GM21529 (cell line): Measurements from ENCODE around the gene TAS1R3.
A peak's percentile ranks its signal among the peaks of the same experiment; 100 is the strongest.

Experiments
- ATAC-seq: cut with Tn5 transposase; IDR thresholded peaks from one replicate; pipeline ENCODE4 v1.9.1; 2021; ENCODE audit not compliant: unreplicated experiment

Gene TAS1R3

DNA sequence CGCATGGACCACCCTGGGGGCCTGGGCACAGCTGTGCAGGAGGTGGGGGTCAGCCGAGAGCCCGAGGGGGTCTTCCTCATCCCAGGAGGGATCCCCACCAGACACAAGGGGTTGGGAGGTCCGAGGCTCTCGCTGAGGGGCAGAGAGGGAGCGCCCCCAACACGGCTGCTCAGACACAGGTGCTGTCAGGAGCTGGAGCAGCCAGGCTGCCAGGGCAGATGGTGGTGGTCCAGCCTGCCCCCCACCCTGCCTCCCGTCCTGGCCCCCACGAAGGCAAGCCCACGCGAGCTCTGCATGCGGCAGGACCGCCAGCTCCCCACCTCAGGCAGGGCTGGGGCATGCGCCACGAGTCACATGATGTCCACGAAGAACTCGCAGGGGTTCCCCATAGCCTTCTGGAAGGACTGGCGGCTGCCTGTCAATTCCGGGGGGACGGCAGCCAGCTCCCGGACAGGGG lies 4.7 kb downstream of the TAS1R3 start:
- ATAC-seq: no peak

GRCh38 chr1:1336446-1336845 lies 5.4 kb downstream of the TAS1R3 start:
- no peak for ATAC-seq

DNA sequence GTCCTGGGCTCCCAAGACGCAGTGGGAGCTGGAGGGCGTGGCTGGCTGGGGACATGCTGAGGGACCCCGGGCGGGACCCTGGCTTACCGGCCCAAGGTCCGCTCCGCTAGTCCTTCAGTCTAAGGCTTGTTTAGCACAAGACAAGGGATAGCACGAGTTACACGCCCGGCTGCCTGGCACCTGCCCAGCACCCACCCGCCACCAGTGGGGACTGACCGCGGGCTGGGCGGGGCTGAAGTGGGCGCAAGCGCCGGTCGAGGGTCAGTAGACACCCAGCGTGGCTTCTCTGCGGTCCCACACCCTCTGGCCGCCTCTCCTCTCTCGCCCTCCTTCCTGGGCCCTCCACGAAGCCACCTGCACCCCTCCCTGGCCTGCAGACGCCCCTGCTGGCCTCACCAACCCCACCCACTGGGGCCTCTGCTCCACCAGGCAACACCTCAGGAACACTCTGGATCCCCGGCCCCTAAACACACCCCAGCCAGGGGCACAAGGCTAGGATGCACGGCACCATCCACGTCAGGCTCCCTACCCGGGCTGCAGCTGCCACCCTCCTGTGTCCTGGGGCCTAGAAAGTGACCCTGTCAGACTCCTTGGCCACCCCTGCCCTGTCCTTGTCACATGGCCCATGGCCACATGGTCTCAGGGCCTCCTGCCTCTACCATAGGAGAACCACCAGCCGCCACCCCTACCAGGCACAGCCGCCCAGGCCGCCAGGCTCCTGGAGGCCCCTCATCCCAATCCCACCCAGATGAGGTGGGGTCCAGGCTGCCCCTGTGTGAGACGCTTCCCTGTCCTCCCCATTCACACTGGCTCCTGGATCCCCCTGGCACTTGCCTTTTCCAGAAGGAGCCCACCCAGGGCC lies 6.1 kb downstream of the TAS1R3 start:
- ATAC-seq: no peak

DNA sequence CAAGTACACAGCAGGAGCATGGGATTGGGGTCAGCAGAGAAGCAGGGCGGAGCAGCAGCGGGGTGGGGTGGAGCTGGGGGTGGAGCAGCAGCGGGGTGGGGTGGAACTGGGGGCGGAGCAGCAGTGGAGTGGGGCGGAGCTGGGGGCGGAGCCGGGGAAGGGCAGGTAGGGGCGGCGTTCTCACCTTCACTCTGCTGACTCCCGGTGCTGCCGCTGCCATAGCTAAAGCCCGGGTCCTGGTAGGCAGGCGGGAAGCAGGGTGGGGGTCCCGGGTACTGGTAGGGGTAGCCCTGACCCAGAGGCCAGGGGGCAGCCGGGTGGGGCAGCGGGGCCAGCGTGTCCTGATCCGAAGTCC lies 6.7 kb downstream of the TAS1R3 start:
- ATAC-seq: no peak

DNA sequence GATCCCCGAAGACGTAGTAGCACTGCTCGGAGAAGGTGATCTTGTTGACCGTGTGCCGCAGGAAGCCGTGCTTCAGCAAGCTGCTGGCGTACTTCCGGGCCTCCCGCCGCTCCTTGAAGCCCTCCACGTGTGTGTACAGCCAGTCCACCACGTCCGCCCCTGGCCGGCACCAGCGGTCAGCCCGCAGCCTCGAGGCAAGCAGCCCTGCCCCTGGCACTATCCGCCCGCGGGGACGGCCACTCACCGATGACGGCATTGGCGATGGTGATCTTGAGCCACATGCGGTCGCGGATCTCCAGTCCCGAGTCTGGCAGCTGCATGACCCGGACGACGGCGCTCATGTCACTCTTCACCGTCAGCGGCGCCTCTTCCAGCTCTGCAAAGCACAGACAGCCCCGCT lies 7.2 kb downstream of the TAS1R3 start:
- no peak for ATAC-seq

- no peak for ATAC-seq
These were observed 9.1 kb downstream of the TAS1R3 start for GRCh38 chr1:1340185-1340584.

- no peak for ATAC-seq
These were observed 9.9 kb downstream of the TAS1R3 start for GRCh38 chr1:1340791-1341548.

- no peak for ATAC-seq
These were observed 10.5 kb downstream of the TAS1R3 start for GRCh38 chr1:1341549-1342021.

- ATAC-seq: no peak
These were observed 11.0 kb downstream of the TAS1R3 start for GRCh38 chr1:1342061-1342562.

GRCh38 chr1:1342584-1343115 lies 11.6 kb downstream of the TAS1R3 start:
- no peak for ATAC-seq

DNA sequence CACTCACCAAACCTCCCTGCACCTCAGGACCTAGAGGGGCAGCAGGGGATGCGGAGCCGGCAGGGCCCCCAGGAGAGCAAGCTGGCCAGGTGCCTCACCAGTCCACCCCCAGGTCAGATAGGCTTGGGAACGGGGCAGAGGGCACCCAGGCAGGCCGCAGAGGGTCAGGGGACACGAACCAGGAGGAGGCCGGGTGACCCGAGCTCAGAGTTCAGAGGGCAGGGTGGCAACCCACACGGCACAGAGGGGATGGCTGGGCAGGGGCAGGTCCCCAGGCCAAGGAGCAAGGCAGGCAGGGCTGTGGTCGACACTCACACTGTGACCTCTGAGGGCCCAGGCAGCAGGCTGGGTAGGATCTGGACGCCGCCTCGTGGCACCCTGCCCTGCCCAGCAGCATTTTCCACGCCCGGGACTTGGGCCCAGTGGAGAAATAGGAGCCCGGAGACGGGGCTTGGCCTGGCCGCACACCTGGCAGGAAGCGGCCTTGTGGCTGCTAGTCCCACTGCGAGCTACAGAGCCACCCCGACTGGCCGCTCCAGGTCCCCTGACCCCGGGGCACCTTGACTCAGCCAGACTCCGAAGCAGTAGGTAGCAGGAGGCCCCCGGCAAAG lies 12.8 kb downstream of the TAS1R3 start:
- no peak for ATAC-seq

DNA sequence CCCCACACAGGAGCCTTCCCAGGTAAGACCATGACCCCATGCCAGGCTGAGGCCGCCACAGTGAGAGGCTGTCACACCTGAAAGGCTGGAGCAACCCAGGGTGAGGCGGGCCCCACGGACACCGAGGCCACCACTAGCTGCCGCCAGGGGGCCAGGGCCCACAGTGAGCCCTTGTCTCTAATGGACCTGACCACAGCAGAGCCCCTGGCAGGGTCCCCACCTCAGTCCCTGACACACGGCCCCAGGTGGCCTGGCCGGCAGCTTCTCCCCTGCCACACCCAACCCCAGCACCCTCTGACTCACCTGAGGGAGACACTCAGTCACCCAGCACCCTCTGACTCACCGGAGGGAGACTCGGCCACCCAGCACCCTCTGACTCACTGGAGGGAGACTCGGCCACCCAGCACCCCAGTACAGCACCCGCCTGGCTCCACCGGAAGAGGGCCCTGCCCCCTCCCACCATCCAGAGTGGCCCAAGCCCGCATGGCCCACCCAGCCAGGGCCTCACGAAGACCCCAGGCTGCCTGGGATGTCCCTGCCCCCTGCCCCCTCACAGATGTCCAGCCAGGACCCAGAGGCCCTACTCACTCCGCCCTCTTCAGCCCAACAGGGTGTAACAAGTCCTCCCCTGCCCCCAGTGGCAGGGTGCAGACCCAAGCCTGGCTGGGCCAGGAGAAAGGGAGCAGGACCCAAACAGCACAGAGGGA lies 13.7 kb downstream of the TAS1R3 start:
- ATAC-seq: no peak

- ATAC-seq: no peak
These were observed 14.3 kb downstream of the TAS1R3 start for GRCh38 chr1:1345384-1345783.

DNA sequence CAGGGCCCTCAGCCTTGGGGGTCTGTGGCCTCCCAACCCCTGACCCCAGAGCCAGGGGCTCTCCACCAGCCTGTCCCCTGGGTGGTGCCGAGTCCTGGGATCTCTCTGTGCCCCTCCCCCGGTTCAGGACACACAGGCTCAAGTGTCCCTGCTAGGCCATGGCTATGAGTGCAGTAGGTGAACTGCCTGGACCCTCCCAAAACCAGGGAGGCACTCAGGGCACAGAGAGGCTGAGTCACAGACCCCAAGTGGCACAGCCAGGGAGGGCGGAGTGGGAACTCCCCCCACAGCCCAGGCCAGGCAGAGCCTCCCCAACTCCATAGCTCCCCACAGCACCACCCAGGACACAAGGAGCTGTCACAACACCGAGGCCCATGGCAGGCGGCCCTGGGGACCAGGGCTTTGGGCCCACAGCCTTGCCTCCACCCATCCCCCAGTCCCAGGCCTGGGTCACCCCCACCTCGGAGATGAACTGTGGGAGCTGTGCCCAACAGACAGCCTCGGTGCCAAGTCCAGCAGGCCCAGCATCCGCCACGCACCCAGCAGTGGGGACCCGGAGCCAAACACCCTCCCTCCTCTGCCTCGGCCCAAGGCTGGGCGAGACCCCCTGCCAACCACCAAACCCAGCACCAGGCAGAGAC lies 14.9 kb downstream of the TAS1R3 start:
- ATAC-seq: no peak

GRCh38 chr1:1346501-1346890 lies 15.4 kb downstream of the TAS1R3 start:
- no peak for ATAC-seq

- no peak for ATAC-seq
These were observed 16.0 kb downstream of the TAS1R3 start for GRCh38 chr1:1347026-1347595.

GRCh38 chr1:1347663-1348419 lies 16.8 kb downstream of the TAS1R3 start:
- no peak for ATAC-seq

GRCh38 chr1:1348420-1349255 lies 17.6 kb downstream of the TAS1R3 start:
- peak; percentile 35 for ATAC-seq
